SKM-1 treated with dmso at 0.1 percent for 144 hours (cell line): ENCODE data around the gene ATP7B.
"Not testable (repeated sequence)": the region's sequence is repeated elsewhere in the genome, so short reads cannot be mapped to it uniquely, and the experiment has no call there.

Experiments
- DNase-seq: peaks from one replicate; lab custom pipeline; 2025; ENCODE audit not compliant: unreplicated experiment; lab: John Stamatoyannopoulos, UW

ATP7B gene

GRCh38 chr13:52006523-52007245 lies 4.6 kb downstream of the ATP7B start:
- DNase-seq, result no peak

GRCh38 chr13:52005841-52006522 lies 5.3 kb downstream of the ATP7B start:
- DNase-seq, result no peak

GRCh38 chr13:52004511-52005170 lies 6.6 kb downstream of the ATP7B start:
- DNase-seq, result no peak

DNA sequence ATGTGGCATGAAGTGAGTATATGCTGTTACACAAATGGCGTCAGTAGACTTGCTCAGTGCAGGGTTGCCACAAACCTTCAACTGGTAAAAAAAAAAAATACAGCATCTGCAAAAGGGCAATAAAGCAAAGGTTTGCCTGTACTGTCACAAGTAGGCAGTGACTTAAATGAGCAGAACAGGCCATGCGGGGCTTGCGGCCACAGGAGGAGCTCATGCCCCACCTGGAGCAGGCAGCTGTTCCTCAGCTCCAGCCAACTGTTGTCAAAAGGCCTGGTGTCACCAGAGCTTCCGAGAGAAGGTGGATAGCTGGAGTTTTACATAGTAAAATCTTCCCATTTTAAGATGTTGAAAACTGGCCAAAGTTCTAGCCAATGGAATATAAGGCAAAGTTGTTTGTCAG lies 7.7 kb downstream of the ATP7B start:
- no peak for DNase-seq

DNA sequence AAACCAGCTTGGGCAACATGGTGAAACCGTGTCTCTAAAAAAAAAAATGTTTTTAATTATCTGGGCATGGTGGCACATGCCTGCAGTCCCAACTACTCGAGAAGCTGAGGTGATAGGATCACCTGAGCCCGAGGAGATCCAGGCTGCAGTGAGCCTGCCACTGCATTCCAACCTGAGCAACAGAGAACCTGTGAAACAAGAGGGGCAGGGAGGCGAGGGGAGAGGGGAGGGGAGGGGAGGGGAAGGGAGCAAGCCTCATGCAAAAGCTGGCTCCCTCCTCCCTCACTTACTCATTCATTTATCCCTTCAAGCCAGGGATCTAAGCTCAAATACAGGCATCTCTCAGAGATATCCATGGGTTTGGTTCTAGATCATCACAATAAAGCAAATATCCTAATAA lies 8.9 kb downstream of the ATP7B start:
- no peak for DNase-seq

- DNase-seq, result peak; percentile 69
Measured at GRCh38 chr13:52001120-52001731, 10.0 kb downstream of the ATP7B start.

DNA sequence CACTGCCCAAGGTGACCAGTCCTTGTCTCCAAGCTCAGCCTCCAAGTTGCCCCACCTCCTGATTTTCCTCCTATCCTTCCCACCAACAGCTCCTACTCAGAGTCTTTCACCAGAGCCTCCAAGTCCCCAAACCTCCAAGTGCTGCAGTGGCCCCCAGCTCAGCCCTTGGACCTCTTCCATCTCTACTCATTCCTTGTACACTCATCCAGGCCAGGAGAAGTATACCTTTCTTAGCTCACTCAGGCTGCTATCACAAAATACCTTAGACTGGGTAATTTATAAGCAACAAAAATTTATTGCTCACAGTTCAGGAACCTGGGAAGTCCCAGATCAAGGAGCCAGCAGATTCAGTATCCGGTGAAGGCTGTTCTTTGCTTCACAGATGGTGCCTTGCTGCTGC lies 11.3 kb downstream of the ATP7B start:
- DNase-seq, result no peak

DNA sequence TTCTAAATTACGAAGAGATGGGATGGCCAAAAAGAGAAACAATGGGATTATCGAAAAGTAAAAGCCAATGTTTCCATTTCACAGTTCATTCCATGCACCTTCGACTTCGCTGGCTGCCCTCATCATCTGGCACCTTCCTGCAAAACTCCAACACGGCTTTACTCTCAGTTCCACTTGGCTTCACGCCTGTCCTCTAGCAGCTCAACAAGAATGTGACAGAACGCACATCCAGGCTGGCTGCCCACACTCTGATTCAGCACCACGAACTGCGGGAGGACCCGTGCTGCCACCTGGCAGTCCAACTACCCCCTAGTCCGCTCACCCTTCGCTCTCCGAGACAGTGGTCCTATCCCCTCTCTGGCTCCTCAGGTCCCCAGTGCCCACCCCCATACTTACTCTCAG lies 11.7 kb downstream of the ATP7B start:
- DNase-seq, result no peak

GRCh38 chr13:51998723-51999509 lies 12.3 kb downstream of the ATP7B start:
- DNase-seq, result no peak

- DNase-seq, result no peak
Measured at GRCh38 chr13:51997641-51998330, 13.5 kb downstream of the ATP7B start.

DNA sequence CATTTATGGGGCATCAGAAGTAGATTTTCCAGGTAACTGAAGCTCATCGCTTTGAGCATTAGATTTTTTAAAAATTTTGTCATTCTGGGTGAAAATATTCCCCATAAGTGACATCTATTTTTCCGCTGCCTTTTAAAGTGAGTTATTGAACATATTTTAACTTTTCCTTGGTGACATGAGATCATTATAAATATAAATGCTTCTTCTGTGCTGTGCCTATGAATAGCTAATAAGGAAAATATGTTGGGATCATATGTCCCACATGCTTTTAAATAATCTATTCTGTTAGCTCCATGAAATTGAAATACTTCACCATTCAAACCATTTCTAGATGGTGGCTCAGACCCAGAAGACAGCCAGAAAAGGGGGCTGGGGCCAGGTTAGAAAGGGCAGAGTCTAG lies 14.1 kb downstream of the ATP7B start:
- no peak for DNase-seq

GRCh38 chr13:51996641-51997040 lies 14.6 kb downstream of the ATP7B start:
- no peak for DNase-seq

- DNase-seq, result peak; percentile 16
Measured at GRCh38 chr13:51995677-51996551, 15.3 kb downstream of the ATP7B start.

DNA sequence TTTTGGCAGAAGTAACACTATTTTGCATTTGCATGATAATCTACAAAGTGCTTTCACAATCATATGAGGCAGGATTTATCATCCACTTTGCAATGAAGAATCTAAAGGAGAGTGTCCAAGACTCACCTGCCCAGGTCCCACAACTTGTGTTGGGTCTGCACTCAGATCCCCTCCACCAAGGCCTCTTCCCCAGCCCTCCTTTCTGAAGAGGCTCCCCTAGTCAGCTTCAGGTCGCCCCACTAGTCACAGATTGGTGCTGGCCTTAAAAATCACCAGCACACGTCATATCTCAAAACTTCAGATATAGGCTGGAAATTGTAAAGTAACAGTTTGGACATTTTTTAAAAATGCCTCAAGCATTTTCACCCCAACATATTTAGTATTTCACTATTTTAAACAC lies 17.5 kb downstream of the ATP7B start:
- no peak for DNase-seq

- no peak for DNase-seq
Measured at GRCh38 chr13:51988988-51989618, 22.1 kb downstream of the ATP7B start.

DNA sequence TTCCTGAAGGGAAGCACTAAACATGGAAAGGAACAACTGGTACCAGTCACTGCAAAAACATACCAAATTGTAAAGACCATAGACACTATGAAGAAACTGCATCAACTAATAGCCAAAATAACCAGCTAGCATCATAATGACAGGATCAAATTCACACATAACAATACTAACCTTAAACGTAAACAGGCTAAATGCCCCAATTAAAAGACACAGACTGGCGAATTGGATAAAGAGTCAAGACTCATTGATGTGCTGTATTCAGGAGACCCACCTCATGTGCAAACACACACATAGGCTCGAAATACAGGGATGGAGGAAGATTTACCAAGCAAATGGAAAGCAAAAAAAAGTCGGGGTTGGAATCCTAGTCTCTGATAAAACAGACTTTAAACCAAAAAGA lies 26.3 kb downstream of the ATP7B start:
- not testable (repeated sequence) for DNase-seq

DNA sequence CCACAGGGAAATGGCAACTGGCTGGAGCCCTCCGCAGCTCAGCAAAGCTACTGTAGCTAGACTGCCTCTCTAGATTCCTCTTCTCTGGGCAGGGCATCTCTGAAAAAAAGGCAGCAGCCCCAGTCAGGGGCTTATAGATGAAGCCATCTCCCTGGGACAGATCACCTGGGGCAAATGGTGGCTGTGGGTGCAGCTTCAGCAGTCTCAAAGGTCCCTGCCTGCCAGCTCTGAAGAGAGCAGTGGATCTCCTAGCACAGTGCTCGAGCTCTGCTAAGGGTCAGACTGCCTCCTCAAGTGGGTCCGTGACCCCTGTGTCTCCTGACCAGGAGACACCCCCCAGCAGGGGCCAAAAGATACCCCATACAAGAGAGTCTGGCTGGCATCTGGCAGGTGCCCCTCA lies 28.0 kb downstream of the ATP7B start:
- DNase-seq, result not testable (repeated sequence)

DNA sequence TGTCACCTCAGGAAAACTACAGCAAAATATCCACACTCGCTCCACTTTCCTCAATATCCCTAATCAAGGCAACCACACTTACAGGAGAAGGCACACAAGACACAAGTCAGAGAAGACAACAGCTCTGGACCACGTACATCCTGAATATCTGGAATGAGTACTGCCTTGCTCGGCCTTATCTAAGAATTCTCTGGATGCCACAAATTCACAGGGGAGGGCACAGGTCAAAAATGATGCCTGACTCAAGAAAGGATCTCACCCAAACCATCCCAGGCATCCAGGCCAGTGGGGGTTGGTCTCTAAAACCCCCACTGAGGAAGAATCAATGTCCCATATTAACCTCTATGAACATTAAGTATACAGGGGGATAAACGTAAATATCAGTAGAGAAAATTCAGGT lies 29.9 kb downstream of the ATP7B start:
- no peak for DNase-seq

DNA sequence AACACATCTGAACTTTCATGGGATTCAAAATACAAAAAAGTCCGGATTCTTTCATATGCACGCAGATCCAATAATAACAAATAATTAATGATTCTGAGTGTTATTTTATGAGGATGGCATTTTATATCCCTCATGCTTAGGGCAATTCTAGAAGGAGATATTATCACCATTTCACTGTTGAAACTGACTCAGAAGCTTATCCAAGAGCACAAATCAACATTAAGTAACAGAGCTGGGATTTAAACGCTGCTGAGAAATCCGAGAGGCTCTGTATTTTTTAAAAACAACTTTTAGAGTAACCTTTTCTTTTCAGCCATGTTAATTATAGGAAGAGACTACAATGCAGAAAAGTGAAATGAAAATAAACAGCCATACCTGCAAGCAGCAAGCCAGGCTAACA lies 30.3 kb downstream of the ATP7B start:
- DNase-seq, result no peak
